HG03469 (cell line): ENCODE data around the gene SCNN1A.

ENCODE experiments used
- ATAC-seq: cut with Tn5 transposase; IDR thresholded peaks from one replicate; pipeline ENCODE4 v1.9.1; 2021; ENCODE audit warnings: mild to moderate bottlenecking, moderate library complexity, moderate number of reproducible peaks; ENCODE audit not compliant: unreplicated experiment

SCNN1A gene

DNA sequence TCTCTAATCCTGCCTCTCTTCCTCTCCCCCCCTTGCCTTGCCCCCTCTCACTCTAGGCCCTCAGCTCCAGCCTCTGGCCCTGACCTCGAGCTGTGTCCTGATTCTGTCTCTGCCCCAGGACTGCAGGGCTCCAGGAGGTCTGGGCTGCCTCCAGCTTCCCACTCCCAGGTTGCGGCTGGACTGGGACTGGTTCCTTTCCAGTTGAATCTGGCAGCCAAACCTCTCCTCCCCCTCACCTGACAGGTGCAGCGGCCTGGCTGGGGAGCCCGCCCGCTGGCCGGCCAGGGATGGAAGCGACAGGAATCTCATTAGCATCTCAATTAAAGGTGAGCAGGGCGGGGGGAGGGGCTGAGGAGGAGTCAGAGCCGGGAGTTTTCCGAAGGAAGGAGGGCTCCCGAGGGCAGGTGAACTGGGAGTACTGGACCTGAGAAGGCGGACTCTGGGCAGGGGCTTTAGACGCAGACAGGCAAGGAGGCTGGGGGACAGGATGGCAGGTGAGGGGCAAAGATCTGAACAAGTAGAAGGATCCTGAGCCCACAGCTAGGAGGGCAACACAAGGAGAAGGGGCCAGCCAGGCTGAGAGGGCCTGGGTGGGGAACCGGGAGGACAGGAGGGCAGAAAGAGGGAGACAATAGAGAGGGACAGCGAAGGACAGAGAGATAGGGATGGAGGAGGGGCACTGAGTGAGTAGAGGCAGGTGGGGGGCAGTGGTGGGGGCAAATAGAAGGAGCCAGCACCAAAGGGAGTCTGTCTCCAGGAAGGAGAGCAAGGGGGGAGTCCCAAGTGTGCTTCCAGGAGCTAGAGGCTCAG is at the start of gene SCNN1A:
SCNN1A (minus strand) TSS at position 295 of the 810 bp plus-strand sequence. CDS start 780 bp downstream, outside the sequence.
- ATAC-seq = no peak

DNA sequence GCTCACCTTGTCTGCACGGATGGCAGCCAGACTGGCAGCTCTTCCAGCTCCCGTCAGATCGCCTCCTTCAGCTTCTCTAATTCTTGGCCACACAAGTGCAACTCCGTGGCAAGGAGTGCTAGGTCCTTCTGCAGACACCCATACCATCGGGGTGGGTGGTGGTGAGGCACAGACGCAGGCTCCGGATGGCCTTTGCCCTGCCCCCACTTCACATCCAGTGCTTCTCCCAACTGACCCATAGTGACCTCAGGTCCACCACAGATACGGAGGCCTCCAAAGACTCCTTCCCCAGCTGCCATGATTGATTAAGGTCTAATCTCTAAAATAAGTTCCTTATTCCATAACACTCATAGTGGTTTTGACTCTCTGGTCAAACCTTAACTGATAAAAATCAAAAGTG is 49.5 kb upstream of the SCNN1A start:
- no peak for ATAC-seq

DNA sequence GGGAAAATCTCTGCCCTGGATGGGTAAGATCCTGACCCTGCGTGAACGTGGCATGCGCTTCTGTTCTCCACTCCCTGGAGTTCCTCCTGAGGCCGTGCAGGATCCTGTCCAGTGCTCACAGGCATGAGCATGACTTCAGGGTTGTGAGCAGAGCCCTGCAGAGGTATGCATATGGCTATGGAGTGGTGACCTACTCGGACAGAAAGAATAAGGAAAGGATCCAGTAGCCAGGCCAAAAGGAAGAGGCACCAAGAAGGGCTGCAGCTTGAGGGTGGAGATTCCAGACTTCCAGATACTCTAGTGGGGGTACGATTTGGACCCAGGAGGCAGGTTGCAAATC is 48.6 kb upstream of the SCNN1A start:
- ATAC-seq = no peak

DNA sequence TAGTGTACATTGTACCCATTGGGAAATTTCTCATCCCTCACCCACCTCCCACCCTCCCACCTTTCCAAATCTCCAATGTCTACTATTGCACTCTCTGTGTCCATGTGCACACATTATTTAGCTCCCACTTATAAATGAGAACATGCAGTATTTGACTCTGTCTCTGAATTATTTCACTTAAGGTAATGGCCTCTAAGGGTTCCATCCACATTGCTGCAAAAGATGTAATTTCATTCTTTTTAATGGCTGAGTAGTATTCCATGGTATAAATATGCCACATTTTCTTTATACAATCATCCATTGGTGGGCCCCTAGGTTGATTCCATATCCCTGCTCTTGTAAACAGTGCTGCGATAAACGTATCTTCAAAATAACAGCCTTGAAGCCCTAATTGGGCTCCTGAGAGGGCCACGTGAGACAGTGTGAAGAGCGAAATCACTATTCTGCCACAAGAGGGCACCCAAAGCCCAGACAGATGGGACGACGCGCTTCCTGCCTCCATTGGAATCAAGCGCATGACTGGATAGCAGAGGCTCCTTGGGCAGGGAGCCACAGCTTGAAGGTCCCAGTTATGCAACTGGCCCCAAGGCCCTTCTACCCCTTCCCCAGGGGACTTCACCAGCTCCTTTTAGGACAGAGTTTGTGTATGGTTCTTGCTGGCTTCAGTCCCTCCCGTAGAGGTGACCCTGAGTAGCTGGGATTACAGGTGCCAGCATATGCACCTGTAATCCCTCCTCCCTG is 48.1 kb upstream of the SCNN1A start:
- ATAC-seq = no peak

DNA sequence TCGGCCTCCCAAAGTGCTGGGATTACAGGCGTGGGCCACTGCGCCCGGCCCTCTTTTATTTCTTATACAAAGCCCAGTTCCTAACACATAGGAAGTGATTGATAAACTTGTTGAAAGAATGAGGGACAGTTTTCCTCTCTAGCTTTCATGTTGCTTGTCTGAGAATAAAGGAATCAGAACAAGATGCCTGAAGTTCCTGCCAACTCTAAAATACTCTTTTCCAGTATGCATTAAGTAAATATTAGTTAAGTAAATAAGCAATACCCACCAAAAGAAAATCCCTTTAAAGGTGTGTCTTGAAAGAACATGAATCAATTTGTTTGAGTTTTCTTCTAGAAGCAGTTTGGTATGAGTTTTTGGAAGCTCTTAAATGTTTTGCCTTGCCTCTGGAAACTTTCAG is 45.0 kb upstream of the SCNN1A start:
- ATAC-seq = no peak

DNA sequence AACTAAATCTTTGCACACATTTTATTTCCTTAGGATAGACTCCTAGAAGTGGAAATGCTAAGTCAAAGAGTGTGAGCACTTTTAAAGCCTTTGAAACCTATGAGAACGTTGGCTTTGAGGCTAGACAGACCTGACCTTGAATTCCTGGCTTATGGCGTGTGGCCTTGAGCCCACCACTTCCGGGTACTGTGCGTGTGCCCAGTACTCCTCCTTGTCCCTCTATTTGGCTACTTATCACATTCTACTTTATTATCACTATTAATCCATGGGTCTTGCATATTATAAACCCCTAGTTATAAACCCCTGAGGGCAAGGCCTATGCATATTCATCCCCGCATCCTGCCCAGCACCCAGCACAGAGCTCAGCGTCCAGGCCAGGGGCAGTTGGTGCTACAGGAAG is 43.4 kb upstream of the SCNN1A start:
- no peak for ATAC-seq

DNA sequence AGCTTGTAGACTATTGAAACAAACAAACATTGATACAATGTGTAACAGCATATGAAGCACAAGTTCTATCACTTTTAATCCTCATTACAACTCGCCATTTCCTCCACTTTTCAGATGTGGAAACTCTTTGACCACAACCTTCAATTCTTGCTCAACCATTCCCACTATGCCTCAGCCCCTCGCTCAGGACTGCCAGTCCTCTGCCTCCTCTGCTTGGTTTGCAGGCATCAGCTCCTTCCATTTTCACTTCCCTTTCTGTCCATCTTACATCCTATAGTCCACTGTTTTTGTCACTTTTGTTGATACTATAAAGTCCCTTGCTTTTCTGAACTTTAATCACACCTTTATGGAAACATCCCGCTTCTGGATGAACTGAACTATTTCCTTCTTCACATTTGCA is 41.2 kb upstream of the SCNN1A start:
- no peak for ATAC-seq

DNA sequence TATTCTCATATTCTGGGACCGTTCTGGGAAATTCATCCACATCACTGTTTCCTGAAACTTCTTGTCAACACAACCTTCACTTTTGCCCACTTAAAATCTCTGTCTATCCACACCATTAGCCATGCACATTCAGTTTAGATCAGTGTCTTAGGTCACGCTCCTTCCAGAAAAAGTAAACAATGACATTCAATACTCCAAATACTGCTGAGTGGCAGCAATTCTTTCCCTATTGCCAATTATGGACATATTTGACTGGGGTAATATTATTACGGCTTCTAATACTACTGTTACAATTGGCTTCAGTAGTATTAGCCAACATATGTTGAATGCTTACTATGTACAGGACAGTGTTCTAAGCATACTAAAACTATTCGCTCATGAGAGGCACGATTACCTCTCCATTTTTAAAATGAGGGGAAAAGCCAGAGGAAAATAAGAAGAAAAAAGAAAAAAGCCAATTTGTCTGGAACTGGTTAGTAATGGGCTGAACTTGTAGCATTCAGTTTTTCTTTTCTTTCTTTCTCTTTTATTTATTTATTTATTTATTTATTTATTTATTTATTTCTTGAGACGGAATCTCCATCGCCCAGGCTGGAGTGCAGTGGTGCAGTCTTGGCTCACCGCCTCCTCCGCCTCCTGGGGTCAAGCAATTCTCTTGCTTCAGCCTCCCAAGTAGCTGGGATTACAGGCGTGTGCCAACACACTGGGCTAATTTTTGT is 32.0 kb upstream of the SCNN1A start:
- ATAC-seq = no peak

DNA sequence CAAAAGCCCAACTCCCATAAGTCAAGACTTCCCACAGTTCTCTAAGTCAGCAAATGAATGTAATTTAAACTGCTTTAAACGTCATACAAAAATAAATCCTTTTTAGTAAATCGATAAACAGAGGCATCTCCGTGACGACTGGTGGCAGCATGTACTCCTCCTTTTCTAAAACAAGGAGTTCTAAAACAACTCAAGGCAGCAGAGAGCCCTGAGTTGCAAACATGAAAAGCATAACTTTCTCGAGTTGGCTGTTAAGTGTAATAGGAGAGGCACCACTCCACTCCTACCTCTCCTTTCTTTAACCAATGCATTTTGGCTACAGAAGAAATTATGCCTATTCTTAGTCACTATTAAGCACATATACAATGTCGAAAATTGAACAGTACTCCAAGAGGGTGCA is 30.6 kb upstream of the SCNN1A start:
- no peak for ATAC-seq

DNA sequence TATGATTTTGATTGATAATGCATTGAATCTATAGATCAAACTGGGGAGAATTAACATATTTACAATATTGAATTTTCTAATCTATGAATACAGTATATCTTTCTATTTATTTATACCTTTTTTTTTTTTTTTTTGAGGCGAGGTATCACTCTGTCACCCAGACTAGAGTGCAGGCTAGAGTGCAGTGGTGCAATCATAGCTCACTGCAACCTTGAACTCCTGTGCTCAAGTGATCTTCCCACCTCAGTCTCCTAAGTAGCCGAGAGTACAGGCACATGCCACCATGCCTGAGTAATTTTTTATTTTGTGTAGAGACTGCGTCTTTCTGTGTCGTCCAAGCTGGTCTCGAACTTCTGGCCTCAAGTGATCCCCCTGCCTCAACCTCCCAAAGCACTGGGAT is 29.0 kb upstream of the SCNN1A start:
- no peak for ATAC-seq

DNA sequence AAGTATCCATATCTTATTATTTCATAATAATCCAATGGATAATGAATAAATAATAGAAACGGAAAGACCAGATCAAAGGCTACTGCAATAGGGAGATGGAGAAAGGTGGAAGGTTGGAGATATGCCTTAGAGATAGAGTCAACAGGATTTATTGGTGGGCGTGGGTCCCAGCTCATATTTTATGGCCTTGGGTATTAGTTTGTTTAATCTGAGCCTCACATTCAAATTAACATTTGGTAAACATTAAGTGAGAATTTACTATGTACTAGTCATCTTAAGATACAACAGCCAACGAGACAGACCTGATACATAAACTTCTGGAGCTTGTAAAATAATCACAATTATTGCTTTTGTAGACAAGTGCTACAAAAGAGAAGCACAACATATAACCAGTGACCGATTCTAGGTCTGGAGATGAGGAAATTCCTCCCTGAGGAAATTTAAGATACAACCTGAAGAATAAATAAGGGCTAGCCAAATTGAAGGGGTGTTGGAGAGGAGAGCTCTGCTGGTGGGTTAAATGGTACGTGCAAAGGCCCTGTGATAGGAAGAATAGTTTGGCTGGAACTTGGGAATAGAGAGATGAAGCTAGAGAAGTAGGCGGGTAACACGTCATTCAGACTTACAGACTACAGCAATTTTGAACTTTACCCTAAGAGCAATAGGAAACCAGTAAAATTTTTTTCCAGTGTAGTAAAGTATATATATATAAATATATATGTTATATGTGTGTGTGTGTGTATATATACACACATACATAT is 24.7 kb upstream of the SCNN1A start:
- no peak for ATAC-seq

DNA sequence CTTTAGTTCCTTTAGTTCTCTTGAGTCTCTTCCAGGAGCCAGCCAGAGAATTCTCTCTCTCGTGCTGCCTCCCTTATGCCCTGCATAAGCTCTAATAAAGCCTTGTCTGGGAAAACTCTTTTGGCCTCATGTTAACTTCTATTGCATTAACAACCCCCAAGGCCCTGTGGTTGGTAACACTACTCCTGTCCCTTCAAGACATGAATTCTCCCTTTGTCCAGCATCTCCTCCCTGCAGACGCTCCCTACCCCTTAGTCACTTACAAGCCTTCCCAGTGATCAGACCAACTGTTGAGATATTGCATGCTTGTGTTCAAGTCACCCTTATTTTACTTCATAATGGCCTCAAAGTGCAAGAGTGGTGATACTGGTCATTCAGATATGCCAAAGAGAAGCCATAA is 20.7 kb upstream of the SCNN1A start:
- ATAC-seq = no peak

DNA sequence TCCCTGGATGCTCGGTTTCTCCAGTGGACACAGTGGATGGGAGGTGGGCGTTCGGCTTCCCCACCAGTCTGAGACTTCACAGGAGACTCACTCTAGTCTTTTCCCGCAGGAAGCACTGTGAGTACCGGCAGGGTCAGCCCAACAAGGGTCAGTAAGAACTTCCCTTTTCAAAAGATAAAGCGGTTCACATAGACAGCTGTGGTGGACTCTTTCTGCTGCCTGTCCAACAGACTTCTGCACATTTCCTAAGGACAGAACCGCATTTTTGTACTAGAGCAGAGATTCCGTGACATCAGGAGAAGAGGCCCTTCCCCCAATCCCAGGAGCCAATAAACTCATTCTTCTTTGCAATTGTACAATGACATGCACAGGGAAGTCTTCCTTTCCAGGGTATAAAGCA is 19.0 kb upstream of the SCNN1A start:
- ATAC-seq = no peak

DNA sequence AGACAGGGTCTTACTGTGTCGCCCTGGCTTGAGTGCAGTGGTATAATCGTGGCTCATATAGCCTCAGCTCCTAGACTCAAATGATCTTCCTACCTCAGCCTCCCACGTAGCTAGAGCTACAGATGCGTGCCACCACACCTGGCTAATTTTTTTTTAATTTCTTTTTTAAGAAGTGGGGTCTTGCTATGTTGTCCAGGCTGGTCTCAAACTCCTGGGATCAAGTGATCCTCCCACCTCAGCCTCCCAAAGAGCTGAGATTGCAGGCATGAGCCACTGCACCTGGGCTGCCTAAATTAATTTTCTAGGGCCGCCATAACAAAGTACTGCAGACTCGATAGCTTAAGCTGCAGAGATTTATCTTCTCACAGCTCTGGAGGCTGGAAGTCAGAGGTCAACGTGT is 17.7 kb upstream of the SCNN1A start:
- no peak for ATAC-seq

DNA sequence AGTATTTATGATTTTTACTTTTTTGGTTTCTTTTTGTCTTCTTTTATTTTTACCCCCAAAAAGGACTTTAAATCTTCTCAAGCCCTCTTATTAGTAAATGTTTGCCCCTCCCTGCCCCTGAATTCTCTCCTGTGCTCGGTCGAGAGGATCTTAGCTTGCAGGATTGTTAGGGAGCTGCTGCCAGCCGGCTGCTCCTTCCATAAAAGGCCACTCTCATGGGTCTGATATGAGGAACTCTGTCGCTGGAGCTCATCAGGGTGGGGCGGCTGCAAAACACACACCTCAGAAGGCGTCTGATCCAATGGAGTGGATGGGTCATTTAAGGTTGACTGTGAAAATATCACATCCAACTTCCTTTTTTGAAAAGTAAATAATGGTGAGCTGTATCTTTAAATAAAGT is 17.1 kb upstream of the SCNN1A start:
- ATAC-seq = no peak

DNA sequence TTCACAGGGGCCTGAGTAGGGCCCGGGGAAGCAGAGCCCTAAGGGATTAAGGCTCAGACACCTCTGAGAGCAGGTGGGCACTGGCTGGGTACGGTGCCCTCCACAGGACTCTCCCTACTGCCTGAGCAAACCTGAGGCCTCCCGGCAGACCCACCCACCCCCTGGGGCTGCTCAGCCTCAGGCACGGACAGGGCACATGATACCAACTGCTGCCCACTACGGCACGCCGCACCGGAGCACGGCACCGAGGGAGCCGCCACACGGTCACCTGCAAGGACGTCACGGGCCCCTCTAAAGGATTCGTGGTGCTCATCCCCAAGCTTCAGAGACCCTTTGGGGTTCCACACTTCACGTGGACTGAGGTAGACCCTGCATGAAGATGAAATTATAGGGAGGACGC is 15.7 kb upstream of the SCNN1A start:
- ATAC-seq = no peak

DNA sequence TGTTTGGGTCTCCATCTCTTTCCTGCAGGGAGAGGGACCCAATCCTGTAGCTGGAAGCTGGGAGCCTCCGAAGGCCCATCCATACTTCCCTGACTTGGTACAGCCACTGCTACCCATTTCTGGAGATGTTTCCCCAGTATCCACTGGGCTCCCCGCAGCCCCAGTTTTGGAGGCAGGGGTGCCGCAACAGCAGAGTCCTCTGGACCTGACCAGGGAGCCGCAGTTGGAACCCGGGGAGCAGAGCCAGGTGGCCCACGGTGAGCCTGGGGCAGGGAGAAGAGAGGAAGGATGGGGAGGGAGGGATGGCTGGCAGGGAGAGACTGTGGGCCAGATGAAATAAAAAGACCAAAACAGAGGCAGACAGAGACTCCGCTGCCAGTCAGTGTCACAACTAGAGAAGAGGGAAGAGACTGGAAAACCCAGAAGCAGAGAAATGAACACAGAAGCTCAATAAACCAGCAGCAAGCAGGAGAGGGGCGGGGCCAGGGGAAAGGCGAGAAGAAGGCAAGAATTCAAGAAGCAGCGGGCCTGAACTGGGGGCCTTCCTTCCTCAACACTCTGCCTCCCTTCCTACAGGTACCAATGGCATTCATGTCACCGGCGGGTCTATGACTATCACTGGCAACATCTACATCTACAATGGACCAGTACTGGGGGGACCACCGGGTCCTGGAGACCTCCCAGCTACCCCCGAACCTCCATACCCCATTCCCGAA is 14.9 kb upstream of the SCNN1A start:
- ATAC-seq = no peak

DNA sequence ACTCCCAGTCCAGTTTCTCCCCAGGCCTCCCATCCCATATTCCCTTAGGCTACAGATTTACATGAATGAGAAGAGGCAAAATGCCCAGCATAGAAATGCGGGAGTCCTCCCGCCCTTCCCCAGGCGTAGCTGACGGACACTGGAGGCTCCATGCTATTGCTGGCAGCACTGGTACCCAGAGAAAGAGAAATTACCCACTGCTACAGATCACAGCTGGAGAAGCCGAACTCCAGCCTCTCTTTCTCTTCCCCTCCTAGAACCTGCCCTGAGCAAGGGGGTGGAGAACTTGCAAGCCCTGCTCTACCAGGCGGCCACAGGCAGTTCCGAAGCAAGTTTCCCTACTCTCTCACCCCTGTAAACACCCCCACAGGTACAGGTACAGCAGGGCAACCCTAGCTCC is 12.2 kb upstream of the SCNN1A start:
- no peak for ATAC-seq

DNA sequence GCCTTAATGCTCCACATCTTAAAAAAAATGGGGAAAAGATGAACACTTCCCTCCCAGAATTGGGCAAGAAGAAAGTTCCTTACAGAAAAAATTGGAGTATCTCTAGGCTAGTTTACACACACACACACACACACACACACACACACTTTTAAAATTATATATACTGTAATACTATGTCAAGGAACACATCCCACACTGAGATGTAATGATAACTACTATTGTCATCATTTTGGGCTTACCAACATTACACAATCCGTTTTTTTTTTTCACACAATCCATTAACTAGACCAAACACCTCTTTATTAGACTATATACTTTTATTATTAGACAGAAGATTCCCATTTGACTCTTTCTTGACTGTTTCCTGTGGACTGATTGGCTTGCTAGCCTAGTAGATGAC is 11.1 kb upstream of the SCNN1A start:
- ATAC-seq = no peak

DNA sequence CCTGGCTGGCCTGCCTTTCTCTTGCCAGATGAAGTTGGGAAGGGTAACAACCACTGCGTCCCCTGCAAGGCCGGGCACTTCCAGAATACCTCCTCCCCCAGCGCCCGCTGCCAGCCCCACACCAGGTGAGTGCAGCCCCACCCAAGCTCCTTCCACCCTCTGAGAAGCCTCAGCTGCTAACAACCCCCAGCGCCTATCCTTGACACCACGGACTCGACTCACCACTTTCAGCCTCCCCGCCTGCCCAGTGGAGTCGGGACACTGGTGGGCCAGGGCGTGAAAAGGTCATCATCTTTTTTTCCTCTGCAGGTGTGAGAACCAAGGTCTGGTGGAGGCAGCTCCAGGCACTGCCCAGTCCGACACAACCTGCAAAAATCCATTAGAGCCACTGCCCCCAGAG is 10.7 kb upstream of the SCNN1A start:
- no peak for ATAC-seq
